Iris pigment epithelial cell (primary cell): ENCODE measurements around the gene BMERB1.
"Not testable (repeated sequence)": the region's sequence is repeated elsewhere in the genome, so short reads cannot be mapped to it uniquely, and the experiment has no call there.

Experiments
- DNase-seq: peaks from one replicate; pipeline ENCODE4 v3.0.0-alpha.2; 2011; ENCODE audit warnings: low read depth

Gene BMERB1

GRCh38 chr16:15464401-15465186 is 30.2 kb downstream of the BMERB1 start:
- DNase-seq: no peak

- DNase-seq: no peak
Measured at GRCh38 chr16:15466131-15466530, 31.7 kb downstream of the BMERB1 start.

GRCh38 chr16:15466886-15467781 is 32.7 kb downstream of the BMERB1 start:
- DNase-seq: no peak

- DNase-seq: not testable (repeated sequence)
Measured at GRCh38 chr16:15476971-15477370, 42.6 kb downstream of the BMERB1 start.

GRCh38 chr16:15477802-15478201 is 43.4 kb downstream of the BMERB1 start:
- peak; percentile 23 for DNase-seq

DNA sequence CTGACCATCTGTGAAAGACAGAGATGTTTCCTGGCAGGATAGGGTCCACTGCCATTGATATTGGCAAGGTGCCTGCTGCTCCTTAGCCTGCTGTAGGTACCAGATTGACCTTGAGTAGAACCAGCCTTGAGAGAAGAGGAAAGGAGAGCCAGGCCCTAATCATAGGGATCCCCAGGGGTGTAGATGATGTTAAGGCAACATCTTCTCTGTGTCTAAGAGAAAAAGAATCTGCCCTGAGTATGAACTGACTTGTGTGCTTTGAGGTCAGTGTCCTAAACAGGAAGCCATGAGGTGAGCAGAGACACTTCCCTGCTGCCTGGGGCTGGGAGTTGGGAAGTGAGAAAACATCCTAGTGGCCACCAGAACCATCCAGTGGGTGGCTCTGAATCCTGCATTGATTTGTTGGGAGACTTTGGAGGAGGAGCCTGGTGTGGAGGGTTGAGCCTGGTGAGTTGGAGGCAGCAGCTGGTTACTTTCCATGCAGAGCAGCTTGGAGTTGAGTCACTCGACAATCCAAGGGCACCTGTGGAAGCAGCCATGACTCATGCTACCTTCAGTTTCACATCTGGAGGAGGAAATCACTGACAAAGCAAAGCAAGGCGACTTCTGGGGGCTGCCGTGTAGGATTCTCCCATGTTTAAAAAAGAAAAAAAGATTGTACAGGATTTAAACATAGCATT is 47.8 kb downstream of the BMERB1 start:
- peak; percentile 98 for DNase-seq

DNA sequence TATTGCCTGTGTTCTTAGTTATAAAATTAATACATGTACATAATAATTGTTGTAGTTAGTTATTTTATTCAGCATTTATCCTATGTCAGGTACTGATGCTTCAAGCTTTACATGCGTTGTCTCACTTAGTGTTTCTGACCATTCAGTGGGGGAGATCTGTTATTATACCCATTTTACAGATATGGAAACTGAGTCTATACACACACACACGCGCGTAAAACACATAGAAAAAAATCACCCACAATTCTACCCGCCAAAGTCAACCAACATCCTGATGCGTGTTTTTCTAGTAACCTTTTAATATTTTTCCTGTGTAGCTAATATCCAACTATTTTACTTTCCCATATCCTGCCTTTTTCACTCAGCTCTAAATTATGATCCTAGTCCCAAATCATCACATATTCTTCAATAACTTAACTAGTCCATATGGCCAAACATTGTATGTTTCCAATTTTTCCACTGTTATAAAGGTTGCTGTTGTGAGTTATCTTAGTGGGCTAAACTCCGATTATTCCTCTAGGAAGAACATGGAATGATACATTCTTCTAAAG is 48.4 kb downstream of the BMERB1 start:
- no peak for DNase-seq

DNA sequence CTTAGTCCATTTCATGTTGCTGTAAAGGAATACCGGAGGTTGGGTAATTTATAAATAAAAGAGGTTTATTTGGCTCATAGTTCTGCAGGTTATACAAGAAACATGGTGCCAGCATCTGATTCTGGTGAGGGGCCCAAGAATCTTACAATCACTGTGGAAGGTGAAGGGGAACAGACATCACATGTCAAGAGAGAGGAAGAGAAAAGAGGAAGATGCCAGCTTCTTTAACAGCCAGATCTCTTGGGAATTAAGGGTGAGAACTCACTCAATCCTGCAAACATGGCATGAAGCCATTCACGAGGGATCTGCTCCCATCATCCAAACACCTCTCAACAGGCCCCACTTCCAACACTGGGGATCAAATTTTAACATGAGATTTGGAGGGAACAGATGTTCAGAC is 49.5 kb downstream of the BMERB1 start:
- no peak for DNase-seq

- DNase-seq: peak; percentile 68
Measured at GRCh38 chr16:15484662-15485061, 50.3 kb downstream of the BMERB1 start.

DNA sequence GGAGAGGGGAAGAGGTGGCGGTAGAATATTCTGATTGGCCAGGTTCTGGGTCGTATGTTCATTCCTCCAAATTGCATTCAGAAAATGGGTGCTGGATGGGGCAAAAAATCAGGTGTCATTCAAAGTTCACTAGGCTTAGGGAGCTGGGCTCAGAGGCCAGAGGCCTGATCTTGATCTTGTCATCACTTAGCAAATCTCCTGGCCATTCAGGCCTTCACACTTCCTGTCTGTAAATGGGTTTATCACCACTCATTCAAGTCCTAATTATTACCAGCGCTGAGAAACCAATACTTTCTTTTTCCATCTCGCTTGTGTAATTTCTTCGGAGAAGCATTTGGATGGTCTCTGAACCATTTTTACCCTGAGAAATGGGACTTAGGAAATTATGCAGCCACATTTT is 50.8 kb downstream of the BMERB1 start:
- no peak for DNase-seq

GRCh38 chr16:15486661-15487060 is 52.3 kb downstream of the BMERB1 start:
- no peak for DNase-seq

GRCh38 chr16:15487336-15488284 is 53.2 kb downstream of the BMERB1 start:
- no peak for DNase-seq

DNA sequence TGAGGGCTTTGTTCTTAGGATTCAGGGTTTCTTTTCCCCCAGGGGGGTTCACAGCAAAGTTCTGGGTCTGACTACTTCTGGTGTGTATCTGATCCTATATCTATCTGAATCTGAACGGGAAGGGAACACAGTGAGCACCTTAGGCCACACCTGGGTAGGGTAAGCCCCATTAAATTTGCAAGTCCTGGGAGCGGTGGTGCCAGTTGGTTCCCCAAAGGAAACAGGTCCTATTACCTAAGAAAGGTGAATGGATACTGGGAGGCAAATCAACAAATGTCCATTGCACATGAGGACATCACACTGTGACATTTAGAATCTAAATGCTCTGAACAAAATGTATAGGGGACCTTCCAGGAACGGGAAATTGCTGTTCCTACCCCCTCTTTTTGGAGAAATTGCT is 54.6 kb downstream of the BMERB1 start:
- no peak for DNase-seq

DNA sequence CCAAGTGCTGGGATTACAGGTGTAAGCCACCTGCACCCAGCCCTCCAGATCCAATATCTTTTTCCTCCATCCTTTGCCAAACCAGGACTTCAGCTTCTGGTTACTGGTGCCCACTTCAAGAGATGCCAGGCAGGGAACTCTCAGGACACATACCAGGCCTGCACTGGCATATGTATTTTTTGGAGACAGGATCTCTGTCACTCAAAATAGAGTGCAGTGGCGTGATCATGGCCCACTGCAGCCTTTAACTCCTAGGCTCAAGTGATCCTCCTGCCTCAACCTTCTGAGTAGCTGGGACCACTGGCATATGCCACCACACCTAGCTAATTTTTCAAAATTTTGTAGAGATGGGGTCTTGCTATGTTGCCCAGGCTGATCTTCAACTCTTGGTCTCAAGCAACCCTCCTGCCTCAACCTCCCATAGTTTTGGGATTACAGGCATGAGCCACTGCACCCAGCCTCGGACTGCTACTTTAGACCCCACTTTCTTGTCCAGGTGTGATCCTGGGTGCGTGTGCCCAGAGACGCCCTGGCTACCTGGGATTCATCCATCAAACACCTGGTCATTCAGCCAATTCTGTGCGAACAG is 55.8 kb downstream of the BMERB1 start:
- no peak for DNase-seq

- DNase-seq: no peak
Measured at GRCh38 chr16:15491411-15491810, 57.0 kb downstream of the BMERB1 start.

DNA sequence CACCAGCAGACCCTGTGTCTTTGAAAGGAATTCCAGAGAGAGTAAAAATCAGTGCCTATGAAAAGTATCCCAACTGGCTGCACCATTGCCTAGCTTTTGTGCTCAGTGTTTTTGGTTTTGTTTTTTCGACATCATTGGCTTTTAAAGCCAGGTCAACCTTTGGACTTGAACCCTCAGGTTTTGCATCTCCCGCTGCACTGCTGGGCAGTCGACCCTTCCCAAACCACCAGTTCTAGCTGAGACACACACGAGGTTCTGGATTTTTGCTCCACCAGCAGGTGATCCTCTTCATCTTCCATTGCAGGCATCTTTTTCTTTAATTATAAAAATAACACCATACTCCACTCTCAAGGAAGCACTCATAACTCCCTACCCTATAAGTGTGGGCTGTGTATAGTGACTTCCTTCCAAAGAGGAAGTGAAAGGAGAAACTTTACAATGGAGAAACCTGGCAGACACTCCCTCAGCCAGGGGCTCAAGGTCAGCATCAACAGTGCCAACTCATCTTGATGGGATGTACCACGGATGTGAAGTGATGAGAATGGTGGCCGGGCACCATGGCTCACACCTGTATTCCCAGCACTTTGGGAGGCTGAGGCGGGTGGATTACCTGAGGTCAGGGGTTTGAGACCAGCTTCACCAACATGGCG is 57.8 kb downstream of the BMERB1 start:
- DNase-seq: no peak

DNA sequence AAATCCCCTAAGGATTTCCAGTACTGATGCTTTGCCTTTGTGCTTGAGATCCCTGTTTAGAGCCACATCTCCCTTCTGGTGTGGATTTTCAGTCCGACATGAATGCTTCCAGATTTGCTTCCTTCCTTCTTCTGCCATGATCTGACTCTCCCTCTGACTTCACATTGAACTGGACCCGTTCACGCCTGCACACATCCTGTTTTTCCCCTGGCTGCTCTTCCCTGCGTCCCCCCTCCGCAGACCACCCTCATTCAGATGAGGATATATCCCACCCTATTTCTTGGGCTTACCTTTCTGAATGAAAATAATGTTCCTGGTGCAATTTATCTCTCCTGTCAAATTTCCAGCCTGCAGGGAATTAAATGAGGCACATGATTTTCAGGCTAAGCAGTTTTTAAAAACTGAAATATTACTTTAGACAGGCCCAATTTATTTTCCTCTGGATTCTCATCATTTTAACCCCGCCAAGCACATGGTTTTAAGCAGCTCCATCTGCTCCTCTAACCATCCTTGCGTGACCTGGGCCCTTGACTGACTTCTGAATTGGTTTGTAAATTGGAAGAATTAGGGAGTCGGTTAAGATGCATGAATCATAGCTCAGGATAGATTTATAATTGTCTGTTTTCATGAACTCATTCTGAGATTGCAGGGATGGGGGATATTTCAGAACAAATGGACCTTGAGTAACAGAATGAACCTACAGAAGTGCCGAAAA is 59.2 kb downstream of the BMERB1 start:
- peak; percentile 61 for DNase-seq

GRCh38 chr16:15494236-15494635 is 59.8 kb downstream of the BMERB1 start:
- DNase-seq: no peak

DNA sequence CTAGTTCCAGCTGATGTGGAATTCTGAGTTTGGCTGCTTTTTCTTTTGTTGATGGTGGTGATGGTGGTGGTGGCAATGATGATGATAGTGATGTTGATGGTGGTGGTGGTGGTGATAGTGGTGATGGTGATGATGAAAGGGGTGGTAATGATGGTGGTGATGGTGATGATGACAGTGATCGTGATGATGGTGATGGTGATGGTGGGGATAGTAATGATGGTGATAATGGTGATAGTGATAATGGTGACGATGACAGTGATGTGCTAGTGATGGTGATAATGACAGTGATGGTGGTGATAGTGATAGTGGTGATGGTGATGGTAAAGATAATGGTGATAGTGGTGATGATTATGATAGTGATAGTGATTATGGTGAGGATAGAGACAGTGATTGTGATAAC is 61.5 kb downstream of the BMERB1 start:
- DNase-seq: no peak
